GM12891 (cell line): ENCODE data around the gene PKP1.

Experiments
- POLR2A ChIP-seq: IDR thresholded peaks from 2 replicates; pipeline ENCODE4 v1.6.1; 2011; ENCODE audit warnings: low read depth, low read length, control low read depth
- TAF1 ChIP-seq: IDR thresholded peaks from 2 replicates; pipeline ENCODE4 v1.6.1; 2011; ENCODE audit warnings: low read depth, low read length, control low read depth

DNA sequence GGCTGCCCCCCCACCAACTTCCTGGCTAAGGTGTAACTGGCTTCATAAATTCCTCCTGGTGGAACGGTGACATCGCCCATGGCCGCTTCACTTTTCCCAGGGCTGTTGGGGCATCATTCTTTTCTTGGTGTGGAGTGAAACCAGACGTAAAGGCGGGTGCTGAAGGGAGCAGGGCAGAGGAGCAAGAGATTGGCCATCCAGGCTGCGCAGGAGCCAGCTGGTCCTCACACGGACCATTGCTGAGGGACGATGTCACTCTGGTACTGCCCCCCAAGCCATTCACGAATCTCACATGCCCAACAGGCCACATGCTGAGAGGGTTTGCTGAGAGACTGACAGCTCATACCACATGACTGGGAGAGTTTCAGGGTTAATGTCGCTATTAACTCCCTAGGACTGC is 10.5 kb upstream of the PKP1 start:
- no peak for TF ChIP-seq POLR2A
- TF ChIP-seq TAF1 = no peak
